ENCODE results near the gene RRM2. TPM values are rescaled to one million over a fixed set of nuclear protein-coding genes. Genes with fewer than 3 reads are reported as not detected.

The RRM2 gene
- total RNA-seq, 1 experiment from 2014 or later = 330 TPM

GRCh38 chr2:10075571-10076209, 46.8 kb upstream of the RRM2 start:
- RAD21 ChIA-PET (ENCODE audit: low non-redundant PET in 1 of 2, low total read pairs in 2 of 2, uncharacterized antibody in 2 of 2, unreplicated experiment in 2 of 2) = no interaction called here
- DNase-seq (ENCODE audit: low read depth, low spot score) (no peak), ATAC-seq (no peak)
- peaks cover 6 to 21% of the 10 kb centered on the region in 2 experiments for H3K4me1 ChIP-seq (ENCODE audit: control insufficient read depth in 1 of 2, insufficient read depth in 2 of 2, low read length in 2 of 2)
- H3K27me3 ChIP-seq (ENCODE audit: insufficient read depth, low read length) = no peaks in the 10 kb centered on the region
- no peaks in the 10 kb centered on the region for H4K20me1 ChIP-seq (ENCODE audit: insufficient read depth)
- intact Hi-C loops (cut with micrococcal nuclease) = no loop called here
- no peaks in the 10 kb centered on the region for H3K9me2 ChIP-seq (ENCODE audit: insufficient read depth)
- H3K4me3 ChIP-seq (replicated peaks in 1 of 2; ENCODE audit: low read depth in 1 of 2, low read length in 2 of 2) = no peak overlapping the region
- no peaks in the 10 kb centered on the region for H3K79me2 ChIP-seq (ENCODE audit: insufficient read depth, low read length)
- H3K4me2 ChIP-seq (ENCODE audit: low read length) = no peak overlapping the region
- CTCF ChIA-PET = no interaction called here
- H2AFZ ChIP-seq (ENCODE audit: low read depth, low read length, poor library complexity, severe bottlenecking) = no peak overlapping the region
- H3K9ac ChIP-seq (ENCODE audit: low read length) = no peak overlapping the region
- no peaks in the 10 kb centered on the region for H3K9me3 ChIP-seq (ENCODE audit: control insufficient read depth in 1 of 2, insufficient read depth in 1 of 2, low read depth in 1 of 2, low read length in 2 of 2)
- POLR2A ChIA-PET = no interaction called here
- TF ChIP-seq SRF (IDR thresholded peaks at IDR 0.05; ENCODE audit: low read depth) (no peak), TCF7L2 (IDR thresholded peaks at IDR 0.05; ENCODE audit: borderline replicate concordance, extremely low read depth, insufficient read depth, insufficient read length) (no peak), ZNF274 (IDR thresholded peaks at IDR 0.05; ENCODE audit: low read depth, low read length) (no peak), POLR2A (IDR thresholded peaks at IDR 0.05; ENCODE audit: borderline replicate concordance, extremely low read depth, insufficient read depth, insufficient read length) (no peak), ZFX (IDR thresholded peaks at IDR 0.05) (no peak), SIN3A (IDR thresholded peaks at IDR 0.05; ENCODE audit: low read depth) (no peak), CEBPB (IDR thresholded peaks at IDR 0.05; ENCODE audit: low read depth) (no peak), POLR2AphosphoS5 (IDR thresholded peaks at IDR 0.05; ENCODE audit: low read depth, low read length) (no peak), MAX (IDR thresholded peaks at IDR 0.05) (no peak), RAD21 (IDR thresholded peaks at IDR 0.05; ENCODE audit: low read depth) (no peak)
- H3K27ac ChIP-seq (ENCODE audit: low read depth, low read length) = no peak overlapping the region
- no peaks in the 10 kb centered on the region for H3K36me3 ChIP-seq (ENCODE audit: control insufficient read depth in 1 of 2, insufficient read depth in 2 of 2, low read length in 2 of 2)
- BruUV-seq (replicated peaks) = no TSS peak

GRCh38 chr2:10076511-10076910, 46.0 kb upstream of the RRM2 start:
- Histone ChIP-seq H3K9me2 (ENCODE audit: insufficient read depth) (no peaks in the 10 kb centered on the region), H3K79me2 (ENCODE audit: insufficient read depth, low read length) (no peaks in the 10 kb centered on the region), H3K9ac (ENCODE audit: low read length) (no peak overlapping the region), H3K27me3 (ENCODE audit: insufficient read depth, low read length) (no peaks in the 10 kb centered on the region), H3K4me3 (replicated peaks in 1 of 2; ENCODE audit: low read depth in 1 of 2, low read length in 2 of 2) (no peak overlapping the region), H2AFZ (ENCODE audit: low read depth, low read length, poor library complexity, severe bottlenecking) (no peak overlapping the region), H3K27ac (ENCODE audit: low read depth, low read length) (no peak overlapping the region), H3K4me1 (ENCODE audit: control insufficient read depth in 1 of 2, insufficient read depth in 2 of 2, low read length in 2 of 2) (peaks cover 6 to 21% of the 10 kb centered on the region in 2 experiments), H3K36me3 (ENCODE audit: control insufficient read depth in 1 of 2, insufficient read depth in 2 of 2, low read length in 2 of 2) (no peaks in the 10 kb centered on the region), H3K4me2 (ENCODE audit: low read length) (no peak overlapping the region), H3K9me3 (ENCODE audit: control insufficient read depth in 1 of 2, insufficient read depth in 1 of 2, low read depth in 1 of 2, low read length in 2 of 2) (no peaks in the 10 kb centered on the region), H4K20me1 (ENCODE audit: insufficient read depth) (no peaks in the 10 kb centered on the region)
- DNase-seq (ENCODE audit: low read depth, low spot score) (no peak), ATAC-seq (no peak)
- ChIA-PET RAD21 (ENCODE audit: low non-redundant PET in 1 of 2, low total read pairs in 2 of 2, uncharacterized antibody in 2 of 2, unreplicated experiment in 2 of 2) (no interaction called here), POLR2A (no interaction called here), CTCF (interaction anchor here (0.8 to 3.8 kb wide), 2 partner anchors 19 to 359 kb away, joined by 3 to 14 read pairs; no protein-coding TSS in a partner anchor)
- no TSS peak for BruUV-seq (replicated peaks)
- intact Hi-C loops (cut with micrococcal nuclease) = no loop called here
- TF ChIP-seq JUND (IDR thresholded peaks at IDR 0.05) (no peak), CTCF (IDR thresholded peaks at IDR 0.05 in 2 of 3, conservative IDR thresholded peaks at IDR 0.05 in 1 of 3; ENCODE audit: borderline replicate concordance in 1 of 3, insufficient read depth in 1 of 3, low read depth in 2 of 3, low read length in 2 of 3) (no peak), ATF3 (IDR thresholded peaks at IDR 0.05) (no peak), REST (IDR thresholded peaks at IDR 0.05; ENCODE audit: low read depth) (no peak), TCF7L2 (IDR thresholded peaks at IDR 0.05; ENCODE audit: borderline replicate concordance, extremely low read depth, insufficient read depth, insufficient read length) (no peak), SP1 (IDR thresholded peaks at IDR 0.05; ENCODE audit: low read depth) (no peak), POLR2AphosphoS5 (IDR thresholded peaks at IDR 0.05; ENCODE audit: low read depth, low read length) (no peak), YY1 (IDR thresholded peaks at IDR 0.05; ENCODE audit: extremely low read depth, insufficient replicate concordance, low read depth, low read length) (no peak)

Data from HCT116 (cell line).